ENCODE data around the gene GALK1.

The GALK1 gene

DNA sequence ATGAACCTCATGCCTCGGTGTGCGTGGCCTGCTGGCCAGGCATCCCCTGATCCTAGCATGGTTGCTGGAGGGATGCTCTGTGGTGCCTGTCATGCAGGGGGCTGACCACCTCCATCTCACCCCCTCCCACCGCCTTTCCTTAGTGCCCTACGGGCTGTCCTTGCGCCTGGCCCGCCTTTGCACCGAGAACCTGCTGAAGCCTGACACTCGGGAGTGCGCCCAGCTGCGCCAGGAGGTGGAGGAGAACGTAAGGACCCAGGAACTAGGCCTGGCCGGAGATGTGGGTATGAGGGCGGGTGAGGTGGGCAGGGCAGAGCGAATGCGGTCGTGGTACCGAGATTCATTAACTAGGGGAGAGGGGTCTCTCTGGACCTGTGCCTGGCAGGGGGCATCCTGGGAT is 24.8 kb downstream of the GALK1 start:
- Histone ChIP-seq H2AFZ (ENCODE audit: low read depth, low read length) (no peak overlapping the region), H3K4me1 (ENCODE audit: insufficient read depth, low read length) (peaks cover 4% of the 10 kb centered on the region), H3K36me3 (ENCODE audit: insufficient read depth, low read length) (no peaks in the 10 kb centered on the region), H3K4me3 (ENCODE audit: low read length) (no peak overlapping the region), H3K9me3 (ENCODE audit: low read length) (no peaks in the 10 kb centered on the region), H3K27me3 (ENCODE audit: insufficient read depth, low read length) (peaks cover 8% of the 10 kb centered on the region)

DNA sequence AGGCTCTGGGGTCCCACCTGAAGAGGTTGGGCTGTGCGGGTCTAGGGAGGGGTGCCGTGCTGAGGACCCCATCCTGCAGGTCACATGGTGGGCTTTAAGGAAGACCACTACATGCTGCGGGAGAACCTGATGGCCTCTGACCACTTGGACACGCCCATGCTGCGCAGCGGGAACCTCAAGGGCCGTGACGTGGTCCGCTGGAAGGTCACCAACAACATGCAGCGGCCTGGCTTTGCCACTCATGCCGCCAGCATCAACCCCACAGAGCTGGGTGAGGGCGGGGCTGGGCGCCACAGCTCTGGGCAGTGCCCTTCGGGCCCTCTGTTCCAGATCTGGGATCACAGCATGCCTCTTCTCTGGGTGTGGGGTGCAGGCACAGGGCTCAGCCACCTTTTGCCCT is 25.2 kb downstream of the GALK1 start:
- no peak overlapping the region for H2AFZ ChIP-seq (ENCODE audit: low read depth, low read length)
- no peak overlapping the region for H3K4me3 ChIP-seq (ENCODE audit: low read length)
- H3K9me3 ChIP-seq (ENCODE audit: low read length), result no peaks in the 10 kb centered on the region
- H3K4me1 ChIP-seq (ENCODE audit: insufficient read depth, low read length), result peaks cover 4% of the 10 kb centered on the region
- peaks cover 8% of the 10 kb centered on the region for H3K27me3 ChIP-seq (ENCODE audit: insufficient read depth, low read length)
- H3K36me3 ChIP-seq (ENCODE audit: insufficient read depth, low read length), result no peaks in the 10 kb centered on the region

DNA sequence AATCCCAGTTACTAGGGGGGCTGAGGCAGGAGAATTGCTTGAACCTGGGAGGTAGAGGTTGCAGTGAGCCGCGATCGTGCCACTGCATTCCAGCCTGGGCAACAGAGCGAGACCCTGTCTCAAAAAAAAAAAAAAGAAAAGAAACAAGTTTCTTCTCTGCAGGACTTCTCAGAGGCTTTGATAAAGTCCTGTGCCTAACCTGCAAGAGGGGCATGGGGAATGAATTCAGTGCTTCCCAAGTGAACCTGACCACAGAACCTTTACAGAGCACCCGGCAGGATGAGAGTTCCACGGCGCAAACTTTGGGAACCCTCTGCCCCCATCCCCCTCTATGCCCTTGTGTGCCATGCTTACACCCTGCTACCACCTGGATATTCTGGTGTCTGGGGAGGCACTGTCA is 25.8 kb downstream of the GALK1 start:
- Histone ChIP-seq H2AFZ (ENCODE audit: low read depth, low read length) (no peak overlapping the region), H3K4me1 (ENCODE audit: insufficient read depth, low read length) (peaks cover 4% of the 10 kb centered on the region), H3K9me3 (ENCODE audit: low read length) (no peaks in the 10 kb centered on the region), H3K4me3 (ENCODE audit: low read length) (no peak overlapping the region), H3K36me3 (ENCODE audit: insufficient read depth, low read length) (no peaks in the 10 kb centered on the region), H3K27me3 (ENCODE audit: insufficient read depth, low read length) (peaks cover 7% of the 10 kb centered on the region)

DNA sequence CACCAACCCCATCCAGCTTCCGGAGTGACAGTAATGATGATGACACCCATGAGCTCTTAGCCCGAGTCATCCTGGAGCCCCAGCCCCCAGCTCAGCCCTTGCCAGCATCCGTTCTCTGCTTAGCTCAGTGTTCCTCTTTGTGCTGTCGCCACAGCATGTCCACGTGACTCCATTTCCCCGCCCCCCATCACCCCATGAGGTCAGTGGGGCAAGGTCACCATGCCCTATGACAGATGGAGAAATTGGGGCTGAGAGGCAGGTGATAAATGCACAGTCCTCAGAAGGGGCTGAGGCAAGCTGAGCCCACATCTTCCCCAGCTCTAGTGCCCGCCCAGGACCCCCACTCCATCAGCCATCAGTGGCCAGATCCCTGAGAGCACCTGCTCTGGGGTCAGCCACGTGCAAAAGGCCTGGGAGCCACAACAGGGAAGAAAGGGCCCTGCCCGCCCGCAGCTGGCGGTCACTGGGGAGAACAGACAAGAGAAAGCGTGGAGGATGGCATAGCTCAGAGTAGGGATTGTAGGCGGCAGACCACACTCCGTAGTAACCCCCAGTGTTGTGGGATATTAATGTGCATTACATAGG is 26.7 kb downstream of the GALK1 start:
- H3K9me3 ChIP-seq (ENCODE audit: low read length), result no peaks in the 10 kb centered on the region
- no peak overlapping the region for H2AFZ ChIP-seq (ENCODE audit: low read depth, low read length)
- H3K27me3 ChIP-seq (ENCODE audit: insufficient read depth, low read length), result peaks cover 3% of the 10 kb centered on the region
- H3K4me1 ChIP-seq (ENCODE audit: insufficient read depth, low read length), result peaks cover 4% of the 10 kb centered on the region
- H3K36me3 ChIP-seq (ENCODE audit: insufficient read depth, low read length), result no peaks in the 10 kb centered on the region
- no peak overlapping the region for H3K4me3 ChIP-seq (ENCODE audit: low read length)

DNA sequence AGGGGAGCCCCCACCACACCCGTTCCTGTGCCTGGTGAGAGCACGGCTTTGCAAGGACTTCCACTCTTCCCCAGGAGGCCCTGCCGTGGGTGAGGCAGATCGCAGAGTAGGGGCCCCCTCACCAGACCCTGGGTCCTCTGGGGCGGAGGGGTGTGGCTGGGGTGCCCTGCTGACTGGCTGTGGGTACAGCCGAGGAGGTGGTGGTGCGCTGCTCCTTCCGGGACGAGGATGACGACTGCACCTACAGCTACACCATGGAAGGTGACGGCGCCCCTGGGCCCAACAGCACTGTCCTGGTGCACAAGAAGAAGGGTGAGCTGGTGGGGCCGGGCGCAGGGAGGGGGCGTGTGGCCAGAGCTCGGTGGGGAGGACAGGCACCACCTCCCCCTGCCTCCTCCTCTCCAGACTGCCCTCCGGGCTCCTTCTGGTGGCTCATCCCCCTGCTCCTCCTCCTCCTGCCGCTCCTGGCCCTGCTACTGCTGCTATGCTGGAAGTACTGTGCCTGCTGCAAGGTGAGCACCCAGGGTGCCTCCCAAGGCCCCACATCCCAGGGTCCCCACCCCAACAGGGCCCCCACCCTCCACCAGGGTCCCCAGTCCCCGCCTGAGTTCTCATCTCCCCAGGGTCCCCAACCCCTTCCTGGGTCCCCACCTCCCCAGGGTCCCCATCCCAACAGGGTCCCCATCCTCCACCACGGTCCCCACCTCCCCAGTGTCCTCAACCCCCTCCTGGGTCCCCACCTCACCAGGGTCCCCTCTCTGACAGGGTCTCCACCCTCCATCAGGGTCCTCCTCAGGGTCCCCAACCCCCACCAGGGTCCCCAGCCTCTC is 27.6 kb downstream of the GALK1 start:
- H2AFZ ChIP-seq (ENCODE audit: low read depth, low read length), result no peak overlapping the region
- H3K4me1 ChIP-seq (ENCODE audit: insufficient read depth, low read length), result peaks cover 4% of the 10 kb centered on the region
- no peak overlapping the region for H3K4me3 ChIP-seq (ENCODE audit: low read length)
- no peaks in the 10 kb centered on the region for H3K9me3 ChIP-seq (ENCODE audit: low read length)
- H3K36me3 ChIP-seq (ENCODE audit: insufficient read depth, low read length), result no peaks in the 10 kb centered on the region
- no peaks in the 10 kb centered on the region for H3K27me3 ChIP-seq (ENCODE audit: insufficient read depth, low read length)

DNA sequence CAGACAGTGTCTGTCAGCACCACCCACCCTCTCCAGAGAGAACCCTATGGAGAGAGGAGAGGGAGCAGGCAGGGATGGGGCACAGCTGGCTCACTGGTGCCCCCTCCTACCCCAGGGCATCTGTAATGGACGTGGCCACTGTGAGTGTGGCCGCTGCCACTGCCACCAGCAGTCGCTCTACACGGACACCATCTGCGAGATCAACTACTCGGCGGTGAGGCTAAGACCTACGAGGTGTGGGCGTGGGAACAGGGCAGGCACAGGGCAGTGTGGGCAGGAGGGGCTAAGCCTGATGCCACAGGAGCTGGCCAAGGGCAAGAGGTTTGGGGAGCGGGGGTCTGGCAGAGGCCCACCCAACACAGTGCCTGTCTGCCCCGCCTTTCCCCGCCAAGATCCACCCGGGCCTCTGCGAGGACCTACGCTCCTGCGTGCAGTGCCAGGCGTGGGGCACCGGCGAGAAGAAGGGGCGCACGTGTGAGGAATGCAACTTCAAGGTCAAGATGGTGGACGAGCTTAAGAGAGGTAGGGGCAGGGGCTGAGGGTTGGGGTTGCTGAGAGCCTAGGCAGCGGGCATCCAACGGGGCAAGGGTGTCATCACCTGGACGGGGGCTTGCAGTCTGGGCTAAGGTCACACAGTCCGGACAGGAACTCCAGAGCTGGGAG is 28.7 kb downstream of the GALK1 start:
- no peaks in the 10 kb centered on the region for H3K9me3 ChIP-seq (ENCODE audit: low read length)
- no peaks in the 10 kb centered on the region for H3K36me3 ChIP-seq (ENCODE audit: insufficient read depth, low read length)
- peaks cover 4% of the 10 kb centered on the region for H3K4me1 ChIP-seq (ENCODE audit: insufficient read depth, low read length)
- no peaks in the 10 kb centered on the region for H3K27me3 ChIP-seq (ENCODE audit: insufficient read depth, low read length)
- no peak overlapping the region for H2AFZ ChIP-seq (ENCODE audit: low read depth, low read length)
- H3K4me3 ChIP-seq (ENCODE audit: low read length), result no peak overlapping the region

DNA sequence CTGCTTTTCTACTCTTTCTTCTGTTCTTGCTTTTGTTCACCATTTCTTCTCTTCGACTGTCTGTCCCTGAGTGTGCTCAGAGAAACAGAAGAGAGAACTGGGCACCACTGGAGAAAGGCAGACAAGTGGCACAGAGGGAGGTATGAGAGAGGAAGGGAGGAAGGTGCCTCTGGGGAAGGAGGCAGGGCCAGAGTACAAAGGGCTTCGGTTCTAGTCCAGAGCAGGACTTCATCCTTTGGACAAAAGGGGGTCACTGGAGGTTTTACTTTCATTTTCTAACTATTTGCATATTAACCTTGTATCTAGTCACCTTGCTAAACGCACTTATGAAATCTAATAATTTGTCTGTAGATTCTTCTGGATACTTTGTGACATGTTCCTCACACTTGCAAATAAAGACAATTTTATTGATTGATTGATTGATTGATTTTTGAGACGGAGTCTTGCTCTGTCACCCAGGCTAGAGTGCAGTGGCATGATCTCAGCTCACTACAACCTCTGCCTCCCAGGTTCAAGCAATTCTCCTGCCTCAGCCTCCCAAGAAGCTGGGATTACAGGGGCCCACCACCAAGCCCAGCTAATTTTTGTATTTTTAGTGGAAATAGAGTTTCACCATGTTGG is 30.2 kb downstream of the GALK1 start:
- Histone ChIP-seq H3K4me3 (ENCODE audit: low read length) (no peak overlapping the region), H2AFZ (ENCODE audit: low read depth, low read length) (no peak overlapping the region), H3K36me3 (ENCODE audit: insufficient read depth, low read length) (no peaks in the 10 kb centered on the region), H3K9me3 (ENCODE audit: low read length) (no peaks in the 10 kb centered on the region), H3K27me3 (ENCODE audit: insufficient read depth, low read length) (no peaks in the 10 kb centered on the region), H3K4me1 (ENCODE audit: insufficient read depth, low read length) (peaks cover 4% of the 10 kb centered on the region)

DNA sequence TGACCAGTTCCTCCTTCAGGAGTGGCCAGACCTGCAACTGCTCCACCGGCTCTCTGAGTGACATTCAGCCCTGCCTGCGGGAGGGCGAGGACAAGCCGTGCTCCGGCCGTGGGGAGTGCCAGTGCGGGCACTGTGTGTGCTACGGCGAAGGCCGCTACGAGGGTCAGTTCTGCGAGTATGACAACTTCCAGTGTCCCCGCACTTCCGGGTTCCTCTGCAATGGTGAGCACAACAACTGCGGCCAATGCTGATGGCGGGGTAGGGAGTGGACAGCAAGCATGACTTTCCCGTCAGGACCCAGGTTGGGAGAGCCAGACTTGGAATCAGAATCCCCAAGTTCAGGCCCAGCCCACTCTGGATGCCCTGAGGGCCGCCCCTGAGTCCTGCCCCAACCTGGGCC is 31.5 kb downstream of the GALK1 start:
- Histone ChIP-seq H3K27me3 (ENCODE audit: insufficient read depth, low read length) (peaks cover 2% of the 10 kb centered on the region), H3K4me1 (ENCODE audit: insufficient read depth, low read length) (peaks cover 4% of the 10 kb centered on the region), H3K4me3 (ENCODE audit: low read length) (no peak overlapping the region), H3K36me3 (ENCODE audit: insufficient read depth, low read length) (no peaks in the 10 kb centered on the region), H2AFZ (ENCODE audit: low read depth, low read length) (no peak overlapping the region), H3K9me3 (ENCODE audit: low read length) (no peaks in the 10 kb centered on the region)

DNA sequence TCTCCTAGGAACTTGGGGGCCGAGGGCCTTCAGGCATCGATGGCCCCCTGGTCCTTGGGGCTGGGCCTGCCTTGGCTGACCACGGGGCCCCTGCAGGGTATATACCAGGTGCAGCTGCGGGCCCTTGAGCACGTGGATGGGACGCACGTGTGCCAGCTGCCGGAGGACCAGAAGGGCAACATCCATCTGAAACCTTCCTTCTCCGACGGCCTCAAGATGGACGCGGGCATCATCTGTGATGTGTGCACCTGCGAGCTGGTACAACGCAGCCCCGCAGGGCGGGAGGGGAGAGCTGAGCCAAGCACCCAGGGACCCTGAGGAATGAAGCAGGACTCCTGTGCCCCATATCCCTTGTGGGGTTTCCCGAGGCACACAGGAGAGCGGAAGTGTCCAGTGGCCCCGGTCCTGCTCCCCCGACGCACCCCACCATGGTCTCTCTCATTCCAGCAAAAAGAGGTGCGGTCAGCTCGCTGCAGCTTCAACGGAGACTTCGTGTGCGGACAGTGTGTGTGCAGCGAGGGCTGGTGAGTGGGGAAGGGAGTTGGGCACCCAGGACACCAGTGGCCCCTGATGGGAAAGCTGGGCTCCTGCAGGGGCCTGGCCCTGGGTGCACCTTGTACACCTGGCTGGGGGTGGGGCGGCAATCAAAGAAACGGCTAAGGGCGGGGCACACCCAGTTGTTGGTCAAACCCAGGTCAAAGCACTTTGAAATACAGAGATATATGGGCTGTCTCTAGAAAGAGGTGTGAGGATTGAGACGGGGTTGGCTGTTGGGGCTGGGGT is 33.1 kb downstream of the GALK1 start:
- H2AFZ ChIP-seq (ENCODE audit: low read depth, low read length), result no peak overlapping the region
- no peaks in the 10 kb centered on the region for H3K9me3 ChIP-seq (ENCODE audit: low read length)
- H3K36me3 ChIP-seq (ENCODE audit: insufficient read depth, low read length), result no peaks in the 10 kb centered on the region
- no peak overlapping the region for H3K4me3 ChIP-seq (ENCODE audit: low read length)
- peaks cover 5% of the 10 kb centered on the region for H3K27me3 ChIP-seq (ENCODE audit: insufficient read depth, low read length)
- no peaks in the 10 kb centered on the region for H3K4me1 ChIP-seq (ENCODE audit: insufficient read depth, low read length)

DNA sequence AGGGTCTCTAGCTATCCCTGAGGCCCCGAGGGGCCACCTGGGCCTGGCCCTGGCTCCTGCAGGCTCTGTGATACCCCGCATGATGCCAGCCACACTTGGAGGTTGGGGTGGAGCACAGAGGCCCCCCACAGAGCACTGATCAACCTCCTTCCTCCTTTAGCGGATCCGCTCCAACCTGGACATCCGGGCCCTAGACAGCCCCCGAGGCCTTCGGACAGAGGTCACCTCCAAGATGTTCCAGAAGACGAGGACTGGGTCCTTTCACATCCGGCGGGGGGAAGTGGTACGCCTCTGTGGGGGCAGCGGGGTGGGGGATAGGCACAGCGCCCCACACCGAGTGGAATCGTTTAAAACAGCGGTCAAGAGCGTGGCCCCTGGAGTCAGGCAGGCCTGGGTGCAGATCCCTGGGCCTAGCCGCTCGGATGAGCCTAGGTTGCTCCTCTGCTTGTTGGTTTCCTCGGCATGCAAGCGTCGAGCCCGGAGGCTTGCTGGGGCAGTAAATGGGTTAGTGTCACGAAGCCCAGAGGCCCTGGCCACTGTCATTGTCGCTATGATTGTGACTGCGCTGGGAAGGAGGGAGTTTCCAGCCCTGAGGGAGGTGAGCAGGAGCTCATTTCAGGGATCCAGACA is 33.8 kb downstream of the GALK1 start:
- Histone ChIP-seq H3K36me3 (ENCODE audit: insufficient read depth, low read length) (no peaks in the 10 kb centered on the region), H3K4me3 (ENCODE audit: low read length) (no peak overlapping the region), H2AFZ (ENCODE audit: low read depth, low read length) (no peak overlapping the region), H3K4me1 (ENCODE audit: insufficient read depth, low read length) (no peaks in the 10 kb centered on the region), H3K27me3 (ENCODE audit: insufficient read depth, low read length) (peaks cover 5% of the 10 kb centered on the region), H3K9me3 (ENCODE audit: low read length) (no peaks in the 10 kb centered on the region)

DNA sequence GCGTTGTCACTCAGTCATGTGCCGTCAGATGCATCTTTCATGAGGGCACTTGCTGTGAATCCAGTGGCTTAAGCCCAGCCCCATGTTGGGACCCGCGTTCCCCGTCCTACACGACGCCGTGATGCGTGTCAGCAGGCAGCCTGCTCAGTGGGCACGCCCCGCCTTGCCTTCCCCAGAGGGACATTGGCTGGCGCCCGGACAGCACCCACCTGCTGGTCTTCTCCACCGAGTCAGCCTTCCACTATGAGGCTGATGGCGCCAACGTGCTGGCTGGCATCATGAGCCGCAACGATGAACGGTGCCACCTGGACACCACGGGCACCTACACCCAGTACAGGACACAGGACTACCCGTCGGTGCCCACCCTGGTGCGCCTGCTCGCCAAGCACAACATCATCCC is 34.9 kb downstream of the GALK1 start:
- no peaks in the 10 kb centered on the region for H3K36me3 ChIP-seq (ENCODE audit: insufficient read depth, low read length)
- no peak overlapping the region for H2AFZ ChIP-seq (ENCODE audit: low read depth, low read length)
- H3K27me3 ChIP-seq (ENCODE audit: insufficient read depth, low read length), result peaks cover 14% of the 10 kb centered on the region
- no peaks in the 10 kb centered on the region for H3K4me1 ChIP-seq (ENCODE audit: insufficient read depth, low read length)
- H3K4me3 ChIP-seq (ENCODE audit: low read length), result no peak overlapping the region
- no peaks in the 10 kb centered on the region for H3K9me3 ChIP-seq (ENCODE audit: low read length)

DNA sequence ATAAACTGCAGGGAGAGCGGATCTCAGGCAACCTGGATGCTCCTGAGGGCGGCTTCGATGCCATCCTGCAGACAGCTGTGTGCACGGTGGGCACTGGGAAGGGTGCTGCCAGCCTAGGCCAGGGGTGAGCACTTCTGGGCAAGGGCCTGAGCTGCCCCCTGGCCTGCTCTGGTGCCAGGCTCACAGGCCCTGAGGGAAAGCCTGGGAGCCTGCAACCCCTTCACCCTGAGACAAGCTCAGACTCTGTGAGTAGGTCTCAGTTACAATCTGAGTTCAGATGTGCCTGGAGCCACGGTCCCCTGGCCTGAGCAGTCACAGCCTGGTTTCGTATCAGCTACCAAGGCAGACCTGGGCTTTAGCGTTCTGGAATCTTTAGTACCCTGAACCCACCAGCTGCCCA is 35.6 kb downstream of the GALK1 start:
- H3K4me3 ChIP-seq (ENCODE audit: low read length), result no peak overlapping the region
- no peak overlapping the region for H2AFZ ChIP-seq (ENCODE audit: low read depth, low read length)
- H3K36me3 ChIP-seq (ENCODE audit: insufficient read depth, low read length), result no peaks in the 10 kb centered on the region
- peaks cover 20% of the 10 kb centered on the region for H3K27me3 ChIP-seq (ENCODE audit: insufficient read depth, low read length)
- H3K9me3 ChIP-seq (ENCODE audit: low read length), result no peaks in the 10 kb centered on the region
- H3K4me1 ChIP-seq (ENCODE audit: insufficient read depth, low read length), result no peaks in the 10 kb centered on the region
